ENCODE measurements around the gene PNMA8C.
"Not testable (repeated sequence)": the region's sequence is repeated elsewhere in the genome, so short reads cannot be mapped to it uniquely, and the experiment has no call there.

PNMA8C gene

GRCh38 chr19:46447006-46447405 lies 18.3 kb upstream of the PNMA8C start:
- no peak for DNase-seq

- DNase-seq = no peak
These were observed 17.3 kb upstream of the PNMA8C start for GRCh38 chr19:46446021-46446420.

- DNase-seq = no peak
These were observed 14.2 kb upstream of the PNMA8C start for GRCh38 chr19:46442808-46443450.

GRCh38 chr19:46441866-46442265 lies 13.1 kb upstream of the PNMA8C start:
- DNase-seq = no peak

- not testable (repeated sequence) for DNase-seq
These were observed 7.0 kb upstream of the PNMA8C start for GRCh38 chr19:46435689-46436088.

GRCh38 chr19:46435009-46435408 lies 6.3 kb upstream of the PNMA8C start:
- DNase-seq = no peak

GRCh38 chr19:46433470-46433869 lies 4.7 kb upstream of the PNMA8C start:
- DNase-seq = not testable (repeated sequence)

- no peak for DNase-seq
These were observed 3.1 kb upstream of the PNMA8C start for GRCh38 chr19:46431824-46432223.

GRCh38 chr19:46429999-46430398 lies 1.3 kb upstream of the PNMA8C start:
- DNase-seq = no peak

GRCh38 chr19:46427518-46428045 lies 1.2 kb downstream of the PNMA8C start:
- no peak for DNase-seq

- peak; percentile 80 for DNase-seq
These were observed 2.1 kb downstream of the PNMA8C start for GRCh38 chr19:46426506-46427162.

- DNase-seq = no peak
These were observed 2.7 kb downstream of the PNMA8C start for GRCh38 chr19:46426035-46426505.

GRCh38 chr19:46423188-46423587 lies 5.5 kb downstream of the PNMA8C start:
- no peak for DNase-seq

- no peak for DNase-seq
These were observed 6.4 kb downstream of the PNMA8C start for GRCh38 chr19:46422344-46422743.

- no peak for DNase-seq
These were observed 8.7 kb downstream of the PNMA8C start for GRCh38 chr19:46420056-46420455.

GRCh38 chr19:46415804-46416709 lies 12.7 kb downstream of the PNMA8C start:
- DNase-seq = peak; percentile 50

- DNase-seq = not testable (repeated sequence)
These were observed 13.8 kb downstream of the PNMA8C start for GRCh38 chr19:46414899-46415298.

GRCh38 chr19:46413262-46414031 lies 15.3 kb downstream of the PNMA8C start, which contains the start of gene CCDC8:
CCDC8 (minus strand) TSS chr19:46413564; CDS start chr19:46412810, 754 bp downstream.
- no peak for DNase-seq

- no peak for DNase-seq
These were observed 16.0 kb downstream of the PNMA8C start for GRCh38 chr19:46412650-46413261.

GRCh38 chr19:46411925-46412649 lies 16.6 kb downstream of the PNMA8C start:
- DNase-seq = no peak

Data from NCI-H2029 treated with DMSO at 0.1 percent for 48 hours (cell line).